Measurements from ENCODE around the gene SEMA5A.

Gene SEMA5A, protein sequence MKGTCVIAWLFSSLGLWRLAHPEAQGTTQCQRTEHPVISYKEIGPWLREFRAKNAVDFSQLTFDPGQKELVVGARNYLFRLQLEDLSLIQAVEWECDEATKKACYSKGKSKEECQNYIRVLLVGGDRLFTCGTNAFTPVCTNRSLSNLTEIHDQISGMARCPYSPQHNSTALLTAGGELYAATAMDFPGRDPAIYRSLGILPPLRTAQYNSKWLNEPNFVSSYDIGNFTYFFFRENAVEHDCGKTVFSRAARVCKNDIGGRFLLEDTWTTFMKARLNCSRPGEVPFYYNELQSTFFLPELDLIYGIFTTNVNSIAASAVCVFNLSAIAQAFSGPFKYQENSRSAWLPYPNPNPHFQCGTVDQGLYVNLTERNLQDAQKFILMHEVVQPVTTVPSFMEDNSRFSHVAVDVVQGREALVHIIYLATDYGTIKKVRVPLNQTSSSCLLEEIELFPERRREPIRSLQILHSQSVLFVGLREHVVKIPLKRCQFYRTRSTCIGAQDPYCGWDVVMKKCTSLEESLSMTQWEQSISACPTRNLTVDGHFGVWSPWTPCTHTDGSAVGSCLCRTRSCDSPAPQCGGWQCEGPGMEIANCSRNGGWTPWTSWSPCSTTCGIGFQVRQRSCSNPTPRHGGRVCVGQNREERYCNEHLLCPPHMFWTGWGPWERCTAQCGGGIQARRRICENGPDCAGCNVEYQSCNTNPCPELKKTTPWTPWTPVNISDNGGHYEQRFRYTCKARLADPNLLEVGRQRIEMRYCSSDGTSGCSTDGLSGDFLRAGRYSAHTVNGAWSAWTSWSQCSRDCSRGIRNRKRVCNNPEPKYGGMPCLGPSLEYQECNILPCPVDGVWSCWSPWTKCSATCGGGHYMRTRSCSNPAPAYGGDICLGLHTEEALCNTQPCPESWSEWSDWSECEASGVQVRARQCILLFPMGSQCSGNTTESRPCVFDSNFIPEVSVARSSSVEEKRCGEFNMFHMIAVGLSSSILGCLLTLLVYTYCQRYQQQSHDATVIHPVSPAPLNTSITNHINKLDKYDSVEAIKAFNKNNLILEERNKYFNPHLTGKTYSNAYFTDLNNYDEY

DNA sequence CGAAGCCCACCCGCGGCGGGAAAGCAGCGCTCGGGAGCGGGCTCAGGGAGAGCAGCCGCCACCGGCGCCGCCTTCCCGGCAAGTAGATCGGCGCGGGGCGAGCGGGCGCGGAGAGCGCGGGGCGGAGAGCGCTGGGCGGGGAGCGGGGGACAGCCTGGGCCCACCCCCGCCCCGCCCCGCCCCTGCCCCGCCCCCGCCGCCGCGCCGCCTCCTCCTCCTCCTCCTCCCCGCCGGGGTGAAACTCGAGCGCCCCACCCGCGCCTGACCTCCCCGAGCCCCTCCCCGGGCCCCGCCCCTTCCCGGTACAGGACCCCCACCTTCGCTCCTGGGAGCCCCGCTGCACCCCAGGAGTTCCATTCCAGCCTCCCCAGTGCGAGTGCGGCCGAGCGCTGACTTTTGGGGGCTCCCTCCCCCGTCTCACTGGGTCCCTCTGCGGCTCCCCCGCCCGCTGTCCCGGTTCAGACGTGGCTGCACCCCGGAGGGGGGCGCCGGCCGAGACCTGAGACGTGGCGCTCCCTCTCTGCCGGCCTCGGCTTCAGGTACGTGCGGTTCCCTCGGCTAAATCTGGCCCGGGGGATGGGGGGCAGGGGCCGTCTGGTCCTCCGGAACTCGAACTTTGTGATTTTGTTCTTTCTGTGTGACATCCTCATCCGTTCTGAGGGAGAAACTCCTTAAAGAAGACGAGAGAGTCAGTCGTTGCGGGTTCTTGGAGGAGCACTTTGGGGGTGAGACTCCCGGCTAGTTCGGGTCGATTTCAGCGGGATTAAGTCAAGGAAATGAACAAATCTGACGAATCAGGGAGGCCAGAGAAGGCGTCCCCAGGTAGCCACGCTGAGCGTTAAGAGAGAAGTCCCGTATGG lies at the start of gene SEMA5A:
TSS of gene SEMA5A (minus strand) at position 84 of the 860 bp plus-strand sequence. CDS start 166,129 bp downstream, outside the sequence.
- no peak for DNase-seq (ENCODE audit: low read depth in 3 of 3)

GRCh38 chr5:9594913-9595312 lies 49.0 kb upstream of the SEMA5A start:
- no peak for DNase-seq (ENCODE audit: low read depth in 3 of 3)

- DNase-seq (ENCODE audit: low read depth in 3 of 3), result no peak
These were observed 43.4 kb upstream of the SEMA5A start for GRCh38 chr5:9589049-9589835.

GRCh38 chr5:9588254-9588653 lies 42.4 kb upstream of the SEMA5A start:
- DNase-seq (ENCODE audit: low read depth in 3 of 3), result no peak

DNA sequence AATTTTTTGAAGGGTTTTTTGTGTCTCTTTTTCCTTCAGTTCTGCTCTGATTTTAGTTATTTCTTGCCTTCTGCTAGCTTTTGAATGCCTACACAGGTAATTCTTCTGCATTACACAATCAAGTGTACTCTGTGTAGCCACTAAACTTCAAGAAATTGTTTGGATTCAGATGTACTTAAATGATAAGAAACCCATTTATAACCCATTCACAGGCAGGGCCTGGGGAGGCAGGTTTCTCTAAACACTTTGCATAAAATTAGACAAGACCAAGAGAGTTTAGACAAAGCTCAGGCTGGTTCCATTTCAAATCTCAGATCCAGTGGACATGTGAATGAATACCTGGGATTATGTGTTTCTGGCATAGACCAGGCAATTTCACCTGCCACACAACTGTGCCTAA lies 41.3 kb upstream of the SEMA5A start:
- no peak for DNase-seq (ENCODE audit: low read depth in 3 of 3)

- no peak for DNase-seq (ENCODE audit: low read depth in 3 of 3)
These were observed 36.5 kb upstream of the SEMA5A start for GRCh38 chr5:9582406-9582805.

DNA sequence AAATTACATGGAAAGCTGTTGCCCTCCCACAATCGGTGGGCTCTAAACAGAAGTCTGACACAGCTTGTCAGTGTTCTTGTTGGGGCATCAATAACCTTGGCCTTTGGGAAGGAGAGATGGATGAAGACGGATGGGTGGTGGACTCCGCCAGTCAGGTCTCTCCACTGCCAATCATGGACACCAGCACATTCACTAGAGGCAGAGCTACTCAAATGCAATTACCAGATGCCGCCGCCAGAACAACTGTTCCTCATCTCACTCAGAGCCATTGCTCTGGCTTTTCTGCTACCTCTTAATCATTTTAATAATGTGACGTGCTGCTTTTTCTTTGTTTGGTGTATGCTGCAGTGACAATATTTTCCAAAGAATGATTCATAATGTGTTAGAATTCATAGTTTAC lies 27.9 kb upstream of the SEMA5A start:
- no peak for DNase-seq (ENCODE audit: low read depth in 3 of 3)

- no peak for DNase-seq (ENCODE audit: low read depth in 3 of 3)
These were observed 26.4 kb upstream of the SEMA5A start for GRCh38 chr5:9572246-9572645.

DNA sequence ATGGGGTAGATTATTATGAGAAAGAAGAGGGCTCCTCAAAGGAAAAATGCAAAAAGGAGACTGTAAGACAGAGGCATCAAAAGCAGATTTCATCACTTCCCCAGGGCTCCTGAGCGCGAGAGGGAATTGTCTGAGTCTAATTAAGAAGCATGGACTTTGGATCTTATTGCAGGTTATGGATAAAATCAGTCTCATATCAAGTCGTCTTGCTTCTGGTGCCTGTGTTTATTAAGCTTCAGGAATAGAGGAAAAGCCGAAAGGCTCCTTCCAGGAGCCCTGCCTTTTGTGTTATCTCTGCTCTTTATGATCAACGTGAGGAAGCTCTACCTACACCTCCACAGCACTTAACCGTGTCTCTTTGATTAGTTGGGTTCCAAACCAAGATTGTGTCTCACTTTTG lies 25.0 kb upstream of the SEMA5A start:
- DNase-seq (ENCODE audit: low read depth in 3 of 3), result no peak

DNA sequence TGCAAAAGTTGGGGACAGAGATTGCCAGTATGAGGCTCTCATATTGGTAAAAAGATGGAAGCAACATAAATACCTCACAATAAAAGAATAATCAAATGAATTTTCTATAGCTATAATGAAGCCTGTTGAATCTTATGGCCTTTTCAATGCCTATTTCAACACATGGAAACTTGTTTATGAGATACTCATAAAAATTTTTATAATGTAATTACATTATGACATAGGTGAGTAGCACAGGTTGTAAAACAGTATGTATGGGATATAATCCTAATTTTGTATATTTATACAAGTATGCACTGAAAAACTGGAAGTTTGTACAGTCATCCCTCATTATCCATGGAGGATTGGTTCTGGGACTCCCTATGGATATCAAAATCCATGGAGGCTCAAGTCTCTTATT lies 21.2 kb upstream of the SEMA5A start:
- no peak for DNase-seq (ENCODE audit: low read depth in 3 of 3)

DNA sequence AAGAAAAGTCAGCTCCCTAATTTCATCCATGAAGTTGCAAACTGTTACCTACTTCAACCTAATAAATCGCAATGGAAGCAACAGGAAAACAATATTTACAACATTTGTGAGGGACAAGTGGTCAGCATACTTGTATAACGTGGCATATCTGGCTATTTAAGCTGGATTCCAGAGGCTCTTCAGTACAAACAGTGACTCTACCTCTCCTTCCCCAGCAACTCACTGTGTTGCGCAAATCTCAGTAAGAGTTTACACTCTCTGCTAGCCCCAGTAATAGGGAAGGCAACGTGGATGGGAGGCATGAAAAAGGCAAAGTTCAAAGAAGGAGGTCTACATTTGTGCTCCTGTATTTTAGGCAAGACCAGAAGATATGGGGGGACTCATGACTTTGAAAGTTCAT lies 18.9 kb upstream of the SEMA5A start:
- no peak for DNase-seq (ENCODE audit: low read depth in 3 of 3)

- no peak for DNase-seq (ENCODE audit: low read depth in 3 of 3)
These were observed 16.3 kb upstream of the SEMA5A start for GRCh38 chr5:9562141-9562540.

DNA sequence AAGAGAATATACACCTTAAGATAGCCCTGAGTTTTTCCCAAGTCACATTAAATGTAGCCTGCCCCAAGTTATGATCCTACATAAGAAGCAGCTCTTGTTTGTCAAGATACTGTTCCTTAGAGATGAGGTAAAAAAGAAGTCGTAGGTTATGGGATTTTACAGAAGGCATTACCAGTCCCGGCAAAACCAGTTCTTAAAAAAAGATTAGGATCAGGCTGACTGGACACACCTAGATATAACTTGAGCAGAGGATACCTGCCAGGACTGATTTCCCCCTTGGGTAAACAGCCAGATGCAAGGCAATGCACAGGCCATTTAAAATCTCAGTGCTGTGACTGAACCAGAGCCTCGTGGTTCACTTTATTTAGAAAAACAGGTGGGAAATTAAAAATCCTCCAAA lies 14.1 kb upstream of the SEMA5A start:
- DNase-seq (ENCODE audit: low read depth in 3 of 3), result no peak

DNA sequence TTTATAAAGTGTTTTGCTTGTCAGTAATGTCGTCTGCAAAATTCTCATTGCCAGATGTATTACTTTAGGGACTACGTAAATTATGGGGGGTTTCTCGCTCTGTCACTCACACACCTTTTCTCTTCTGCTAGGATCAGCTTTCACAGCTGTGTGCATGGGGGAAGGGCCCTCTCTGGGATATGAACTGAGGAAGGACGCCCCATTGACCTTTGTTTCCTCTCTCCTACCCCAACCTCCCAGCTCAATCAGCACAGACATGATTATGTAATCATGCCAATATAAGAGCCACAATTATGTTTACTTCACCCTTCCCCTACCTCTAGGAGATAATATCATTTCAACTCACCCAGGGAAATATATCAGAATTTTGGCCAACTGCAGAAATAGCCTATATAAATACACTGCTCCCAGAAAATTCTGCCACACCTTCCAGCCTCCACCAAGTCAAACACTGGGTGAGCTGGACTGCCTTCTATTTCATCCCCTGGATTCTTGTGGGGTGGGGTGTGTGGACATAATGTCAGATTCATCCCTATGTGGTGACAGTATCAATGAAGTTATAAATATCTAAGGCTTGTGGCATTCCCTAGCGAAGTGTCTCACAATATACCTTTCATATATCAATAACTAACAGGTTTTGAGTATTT lies 12.6 kb upstream of the SEMA5A start:
- no peak for DNase-seq (ENCODE audit: low read depth in 3 of 3)

GRCh38 chr5:9557696-9558095 lies 11.8 kb upstream of the SEMA5A start:
- no peak for DNase-seq (ENCODE audit: low read depth in 3 of 3)

DNA sequence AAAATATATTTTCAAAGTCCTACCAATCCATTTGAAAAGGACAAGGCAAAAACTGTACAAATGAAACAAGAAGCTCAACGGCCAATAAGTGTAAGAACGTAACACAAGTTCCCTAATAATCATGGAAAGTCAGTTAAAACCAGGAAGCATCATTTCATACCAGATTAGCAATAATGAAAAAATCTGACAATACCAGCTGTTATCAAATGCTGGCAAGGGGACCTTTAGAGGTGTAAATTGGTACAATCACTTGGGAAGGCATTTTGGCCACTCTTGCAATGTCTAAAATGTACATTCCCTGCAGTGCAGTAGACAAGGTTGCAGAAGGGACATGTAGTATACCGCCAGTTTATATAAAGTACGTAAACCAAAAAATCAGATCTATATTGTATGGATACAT lies 10.1 kb upstream of the SEMA5A start:
- no peak for DNase-seq (ENCODE audit: low read depth in 3 of 3)

DNA sequence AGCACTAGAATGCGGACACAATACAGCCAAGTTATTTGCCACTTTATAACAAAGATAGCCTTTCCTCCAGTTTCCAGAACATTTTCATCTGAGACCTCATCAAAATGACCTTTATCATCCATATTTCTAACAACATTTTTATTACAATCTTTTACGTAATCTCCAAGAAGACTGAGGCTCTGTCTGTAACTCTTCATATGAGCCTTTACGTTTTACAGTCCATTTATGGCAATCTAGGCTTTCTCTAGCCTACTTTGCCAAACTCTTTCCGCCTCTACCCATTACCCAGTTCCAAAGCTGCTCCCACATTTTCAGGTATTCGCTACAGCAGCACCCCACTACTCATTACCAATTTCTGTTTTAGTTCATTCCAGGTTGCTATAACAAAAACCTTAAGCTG lies 8.2 kb upstream of the SEMA5A start:
- no peak for DNase-seq (ENCODE audit: low read depth in 3 of 3)

- DNase-seq (ENCODE audit: low read depth in 3 of 3), result no peak
These were observed 7.7 kb upstream of the SEMA5A start for GRCh38 chr5:9553561-9553960.

GRCh38 chr5:9551567-9552537 lies 6.0 kb upstream of the SEMA5A start:
- DNase-seq (ENCODE audit: low read depth in 3 of 3), result no peak

Measured in stimulated activated CD4-positive, alpha-beta T cell treated with anti-CD3 and anti-CD28 coated beads, TNF-alpha, amount 100 ng/mL, for 48 hours (primary cell).